ENCODE data around the gene CNTN4.
"Not testable (repeated sequence)": the region's sequence is repeated elsewhere in the genome, so short reads cannot be mapped to it uniquely, and the experiment has no call there.

CNTN4 gene

GRCh38 chr3:2098398-2099027 is at the start of gene CNTN4:
Gene CNTN4 (plus strand): TSS chr3:2098866.
- no peak for TF ChIP-seq CTCF (IDR thresholded peaks at IDR 0.05; ENCODE audit: low read depth, low read length)
- no peak within 1 kb of the TSS for H3K4me3 ChIP-seq (ENCODE audit: low read depth, low read length)

GRCh38 chr3:2061360-2061759 is 37.3 kb upstream of the CNTN4 start:
- H3K4me3 ChIP-seq (ENCODE audit: low read depth, low read length), result no peak overlapping the region
- no peak for TF ChIP-seq CTCF (IDR thresholded peaks at IDR 0.05; ENCODE audit: low read depth, low read length)

- H3K4me3 ChIP-seq (ENCODE audit: low read depth, low read length), result no peak overlapping the region
- no peak for TF ChIP-seq CTCF (IDR thresholded peaks at IDR 0.05; ENCODE audit: low read depth, low read length)
Measured at GRCh38 chr3:2071531-2071930, 27.1 kb upstream of the CNTN4 start.

- no peak overlapping the region for H3K4me3 ChIP-seq (ENCODE audit: low read depth, low read length)
- TF ChIP-seq CTCF (IDR thresholded peaks at IDR 0.05; ENCODE audit: low read depth, low read length), result no peak
Measured at GRCh38 chr3:2078821-2079220, 19.8 kb upstream of the CNTN4 start.

- no peak overlapping the region for H3K4me3 ChIP-seq (ENCODE audit: low read depth, low read length)
- no peak for TF ChIP-seq CTCF (IDR thresholded peaks at IDR 0.05; ENCODE audit: low read depth, low read length)
Measured at GRCh38 chr3:2082871-2083480, 15.7 kb upstream of the CNTN4 start.

- not testable (repeated sequence) for H3K4me3 ChIP-seq (ENCODE audit: low read depth, low read length)
Measured at GRCh38 chr3:2083558-2083957, 15.1 kb upstream of the CNTN4 start.

- TF ChIP-seq CTCF (IDR thresholded peaks at IDR 0.05; ENCODE audit: low read depth, low read length), result no peak
- no peak overlapping the region for H3K4me3 ChIP-seq (ENCODE audit: low read depth, low read length)
Measured at GRCh38 chr3:2090095-2090911, 8.4 kb upstream of the CNTN4 start.

All from WI38 (cell line).